Esophagus muscularis mucosa (tissue), 4 donors: ENCODE data around the gene SPTBN1.

Source experiments
- EP300 ChIP-seq: sonication (generic); formaldehyde crosslinking; IDR thresholded peaks from one replicate; pipeline ENCODE4 v1.6.1; 2017; ENCODE audit warnings: antibody characterized with exemption
- POLR2A ChIP-seq: fragments of 450-650 bp; IDR thresholded peaks from one replicate; pipeline ENCODE4 v1.6.1; 2017; ENCODE audit warnings: antibody characterized with exemption, moderate library complexity, mild to moderate bottlenecking, low read depth
- POLR2AphosphoS5 ChIP-seq, 2 donors: sonication (generic); formaldehyde crosslinking; IDR thresholded peaks; one replicate each; pipeline ENCODE4 v1.6.1; 2017; ENCODE audit warnings: antibody characterized with exemption in 2 of 2
- TF ChIP-seq, protein P1 (sequence below), 3 experiments: fragments of 200-600 bp in 2 of 3; fragments of 450-650 bp in 1 of 3; sonication (generic) in 2 of 3; IDR thresholded peaks; one replicate each; pipeline ENCODE4 v1.5.1; 2017 to 2019; ENCODE audit warnings: antibody characterized with exemption in 3 of 3, mild to moderate bottlenecking in 2 of 3, moderate library complexity in 1 of 3

DNA sequence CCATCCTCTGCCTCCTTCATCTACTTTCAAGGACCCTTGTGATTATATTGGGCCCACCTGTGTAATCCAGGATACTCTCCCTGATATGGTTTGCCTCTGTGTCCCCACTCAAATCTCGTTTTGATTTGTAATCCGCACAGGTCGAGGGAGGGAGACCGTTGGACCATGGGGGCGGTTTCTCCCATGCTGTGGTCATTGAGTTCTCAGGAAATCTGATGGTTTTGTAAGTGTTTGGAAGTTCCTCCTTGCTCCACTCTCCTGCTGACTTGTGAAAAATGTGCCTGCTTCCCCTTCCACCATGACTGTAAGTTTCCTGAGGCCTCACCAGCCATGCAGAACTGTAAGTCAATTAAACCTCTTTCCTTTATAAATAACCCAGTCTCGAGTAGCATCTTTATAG lies 225.3 kb downstream of the SPTBN1 start:
- TF ChIP-seq, protein P1, sequence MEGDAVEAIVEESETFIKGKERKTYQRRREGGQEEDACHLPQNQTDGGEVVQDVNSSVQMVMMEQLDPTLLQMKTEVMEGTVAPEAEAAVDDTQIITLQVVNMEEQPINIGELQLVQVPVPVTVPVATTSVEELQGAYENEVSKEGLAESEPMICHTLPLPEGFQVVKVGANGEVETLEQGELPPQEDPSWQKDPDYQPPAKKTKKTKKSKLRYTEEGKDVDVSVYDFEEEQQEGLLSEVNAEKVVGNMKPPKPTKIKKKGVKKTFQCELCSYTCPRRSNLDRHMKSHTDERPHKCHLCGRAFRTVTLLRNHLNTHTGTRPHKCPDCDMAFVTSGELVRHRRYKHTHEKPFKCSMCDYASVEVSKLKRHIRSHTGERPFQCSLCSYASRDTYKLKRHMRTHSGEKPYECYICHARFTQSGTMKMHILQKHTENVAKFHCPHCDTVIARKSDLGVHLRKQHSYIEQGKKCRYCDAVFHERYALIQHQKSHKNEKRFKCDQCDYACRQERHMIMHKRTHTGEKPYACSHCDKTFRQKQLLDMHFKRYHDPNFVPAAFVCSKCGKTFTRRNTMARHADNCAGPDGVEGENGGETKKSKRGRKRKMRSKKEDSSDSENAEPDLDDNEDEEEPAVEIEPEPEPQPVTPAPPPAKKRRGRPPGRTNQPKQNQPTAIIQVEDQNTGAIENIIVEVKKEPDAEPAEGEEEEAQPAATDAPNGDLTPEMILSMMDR (IDR thresholded peaks at IDR 0.05) = no peak
- TF ChIP-seq POLR2A (no peak), POLR2AphosphoS5 (IDR thresholded peaks at IDR 0.05) (no peak), EP300 (no peak)
